HepG2 (cell line): ENCODE measurements around the gene CDH13. TPM values are rescaled to one million over a fixed set of nuclear protein-coding genes. Genes with fewer than 3 reads are reported as not detected.

Source experiments
- ARID4A ChIP-seq: sonication (generic); formaldehyde crosslinking; IDR thresholded peaks from 2 replicates; pipeline ENCODE4 v1.5.0; 2020; ENCODE audit warnings: mild to moderate bottlenecking, missing genetic modification reagents, borderline replicate concordance
- BRF2 ChIP-seq: sonication (generic); formaldehyde crosslinking; IDR thresholded peaks from 2 replicates; pipeline ENCODE4 v1.8.1; 2022; ENCODE audit warnings: mild to moderate bottlenecking, missing genetic modification reagents
- CREM ChIP-seq, 2 experiments: sonication (generic) in 1 of 2; formaldehyde crosslinking in 1 of 2; IDR thresholded peaks; 2 replicates each; pipeline versions ENCODE4 v1.4.0 to v1.6.1; 2016 to 2020; ENCODE audit warnings: antibody characterized with exemption in 1 of 2, mild to moderate bottlenecking in 1 of 2, missing genetic modification reagents in 1 of 2
- GZF1 ChIP-seq: sonication (generic); formaldehyde crosslinking; IDR thresholded peaks from 2 replicates; pipeline ENCODE4 v1.5.1; 2020; ENCODE audit warnings: mild to moderate bottlenecking, missing genetic modification reagents
- IRX3 ChIP-seq: sonication (generic); formaldehyde crosslinking; IDR thresholded peaks from 2 replicates; pipeline ENCODE4 v1.8.1; 2023; ENCODE audit warnings: mild to moderate bottlenecking, low read depth, missing genetic modification reagents, borderline replicate concordance
- NCOR1 ChIP-seq: fragments of 200-600 bp; sonication (generic); IDR thresholded peaks from 2 replicates; pipeline ENCODE4 v1.7.0; 2017; ENCODE audit warnings: antibody characterized with exemption, low read length, borderline replicate concordance
- PCBP1 ChIP-seq: fragments of 200-400 bp; formaldehyde crosslinking; IDR thresholded peaks from 2 replicates; pipeline ENCODE4 v1.6.1; 2017; ENCODE audit warnings: mild to moderate bottlenecking, low read depth, low read length, borderline replicate concordance
- RAD51 ChIP-seq: fragments of 450-650 bp; IDR thresholded peaks from 2 replicates; pipeline ENCODE4 v1.6.1; 2016; ENCODE audit warnings: borderline replicate concordance
- UBTF ChIP-seq: sonication (generic); formaldehyde crosslinking; IDR thresholded peaks from 2 replicates; pipeline ENCODE4 v1.4.0; 2020; ENCODE audit warnings: mild to moderate bottlenecking, missing genetic modification reagents
- YEATS4 ChIP-seq: sonication (generic); formaldehyde crosslinking; IDR thresholded peaks from 2 replicates; pipeline ENCODE4 v1.4.0; 2020; ENCODE audit warnings: missing genetic modification reagents, borderline replicate concordance
- polyA plus RNA-seq, 8 experiments: library from polyadenylated mRNA; depleted of rRNA in 3 of 8; stranded (reverse) in 7 of 8; unstranded in 1 of 8; fragments of >200 nt; fragmentation: Illumina TruSeq in 4 of 8; extraction: Trizol in 4 of 8; gene quantifications; 2 replicates each; pipeline versions ENCODE4 v1.2.1 to v1.2.3, GENCODE V29; 2011 to 2016; ENCODE audit warnings: low read depth in 4 of 8, missing spikeins in 1 of 8, mixed read lengths in 1 of 8; ENCODE audit not compliant: insufficient read depth in 1 of 8
- total RNA-seq, 5 experiments: library from RNA; depleted of rRNA; stranded (reverse); fragments of >200 nt; fragmentation: Illumina TruSeq; extraction: Trizol; gene quantifications; 2 replicates each; pipeline ENCODE4 v1.2.3, GENCODE V29; 2016; ENCODE audit warnings: low read depth in 1 of 5

CDH13 gene
- total and polyA plus RNA-seq, 2 of the 13 experiments (the other 11 are each of a cell fraction or from before 2014, with no cell fraction given), result not detected

GRCh38 chr16:83807710-83808572 lies 1181.2 kb downstream of the CDH13 start, which contains the start of gene HSBP1 (continued):
- peak; percentile 85; the same call in 1 of the 2 replicates for TF ChIP-seq ARID4A
- TF ChIP-seq PCBP1, result peak; percentile 92; the same call in 1 of the 2 replicates
- peak; percentile 73; the same call in 1 of the 2 replicates for TF ChIP-seq CREM (IDR thresholded peaks at IDR 0.05)
- TF ChIP-seq CREM (CRISPR knock-in tag; IDR thresholded peaks at IDR 0.05), result no peak
- peak; percentile 18; the same call in 1 of the 2 replicates for TF ChIP-seq UBTF
- no peak for TF ChIP-seq IRX3 (CRISPR knock-in tag)
- TF ChIP-seq GZF1 (CRISPR knock-in tag), result no peak
- peak; percentile 94 for TF ChIP-seq YEATS4 (CRISPR knock-in tag)
- TF ChIP-seq NCOR1, result 0 out of 2 replicates have a peak, but pooled peaks have one; percentile 6
- TF ChIP-seq BRF2 (CRISPR knock-in tag), result no peak
- TF ChIP-seq RAD51, result no peak
